Activated CD4-positive, alpha-beta memory T cell treated with anti-CD3 and anti-CD28 coated beads for 36 hours (primary cell): ENCODE data around the gene ADAM19. TPM values are rescaled to one million over a fixed set of nuclear protein-coding genes. Genes with fewer than 3 reads are reported as not detected.
"Not testable (repeated sequence)": the region's sequence is repeated elsewhere in the genome, so short reads cannot be mapped to it uniquely, and the experiment has no call there.

Experiments used
- CTCF ChIA-PET: fragments of 350-600 bp; sonication (Branson Sonifier 250); formaldehyde crosslinking; loops from one replicate; lab custom pipeline; 2021; ENCODE audit warnings: antibody characterized with exemption, inconsistent platforms; lab: Charles Lee
- POLR2A ChIA-PET: fragments of 350-600 bp; sonication (Branson Sonifier 250); formaldehyde crosslinking; loops from one replicate; lab custom pipeline; 2021; ENCODE audit warnings: antibody characterized with exemption; lab: Charles Lee
- DNase-seq: peaks from one replicate; pipeline ENCODE4 v3.0.0-alpha.2; 2020
- H3K27ac Mint-ChIP-seq: one replicate; pipeline ENCODE4 v1.8.0; 2021; ENCODE audit warnings: mixed read lengths
- H3K27me3 Mint-ChIP-seq: one replicate; pipeline ENCODE4 v1.8.0; 2021; ENCODE audit warnings: mixed read lengths
- H3K36me3 Mint-ChIP-seq: one replicate; pipeline ENCODE4 v1.8.0; 2021; ENCODE audit warnings: mixed read lengths
- H3K4me1 Mint-ChIP-seq: one replicate; pipeline ENCODE4 v1.8.0; 2021; ENCODE audit warnings: low read depth, mixed read lengths
- H3K4me3 Mint-ChIP-seq: one replicate; pipeline ENCODE4 v1.8.0; 2021; ENCODE audit warnings: mild to moderate bottlenecking, mixed read lengths
- H3K9me3 Mint-ChIP-seq: one replicate; pipeline ENCODE4 v1.8.0; 2021; ENCODE audit warnings: mixed read lengths
- intact Hi-C: fragments of 100-400 bp; cut with micrococcal nuclease; formaldehyde crosslinking; loops from one replicate; pipeline ENCODE4 v1.15.1; 2023
- total RNA-seq, 2 experiments: library from RNA; stranded (reverse); gene quantifications; one replicate each; pipeline ENCODE4 v1.2.3, GENCODE V29; 2021

The ADAM19 gene
- total RNA-seq, 2 experiments from 2014 or later: 107 to 111 TPM

GRCh38 chr5:157494178-157494832, 81.3 kb downstream of the ADAM19 start:
- POLR2A ChIA-PET: no interaction called here

GRCh38 chr5:157492886-157493285, 82.7 kb downstream of the ADAM19 start:
- no peaks in the 10 kb centered on the region for H3K9me3 Mint-ChIP-seq
- H3K27me3 Mint-ChIP-seq: no peaks in the 10 kb centered on the region
- peaks cover 54% of the 10 kb centered on the region for H3K36me3 Mint-ChIP-seq
- intact Hi-C loops: no loop called here
- no peak overlapping the region for H3K4me3 Mint-ChIP-seq
- H3K4me1 Mint-ChIP-seq: peaks cover 7% of the 10 kb centered on the region
- ChIA-PET POLR2A (no interaction called here), CTCF (interaction anchor here (1.0 to 1.2 kb wide), 2 partner anchors 16 to 226 kb away, joined by 3 to 4 read pairs; no protein-coding TSS in a partner anchor)
- DNase-seq: no peak
- H3K27ac Mint-ChIP-seq: peak overlapping the region; percentile 49

More at GRCh38 chr5:157494178-157494832, 81.3 kb downstream of the ADAM19 start:
- Mint-ChIP-seq H3K36me3 (peaks cover 47% of the 10 kb centered on the region), H3K27me3 (no peaks in the 10 kb centered on the region), H3K4me3 (no peak overlapping the region), H3K9me3 (no peaks in the 10 kb centered on the region), H3K4me1 (peaks cover 4% of the 10 kb centered on the region), H3K27ac (peak overlapping the region; percentile 18)
- DNase-seq: peak; percentile 26
- intact Hi-C loops: no loop called here
- CTCF ChIA-PET: no interaction called here

- DNase-seq: no peak
- Mint-ChIP-seq H3K36me3 (peaks cover 61% of the 10 kb centered on the region), H3K9me3 (no peaks in the 10 kb centered on the region), H3K4me3 (no peak overlapping the region), H3K27me3 (no peaks in the 10 kb centered on the region), H3K4me1 (peaks cover 19% of the 10 kb centered on the region), H3K27ac (no peak overlapping the region)
- POLR2A ChIA-PET: no interaction called here
- intact Hi-C loops: no loop called here
- CTCF ChIA-PET: no interaction called here
These were observed 84.0 kb downstream of the ADAM19 start for GRCh38 chr5:157491471-157491995.

- Mint-ChIP-seq H3K27ac (no peak overlapping the region), H3K27me3 (no peaks in the 10 kb centered on the region), H3K4me3 (no peak overlapping the region), H3K36me3 (peaks cover 72% of the 10 kb centered on the region), H3K9me3 (no peaks in the 10 kb centered on the region), H3K4me1 (peaks cover 21% of the 10 kb centered on the region)
- POLR2A ChIA-PET: no interaction called here
- intact Hi-C loops: no loop called here
- CTCF ChIA-PET: no interaction called here
- no peak for DNase-seq
These were observed 88.2 kb downstream of the ADAM19 start for GRCh38 chr5:157487358-157487757.

GRCh38 chr5:157486861-157487260, 88.7 kb downstream of the ADAM19 start:
- POLR2A ChIA-PET: no interaction called here
- Mint-ChIP-seq H3K36me3 (peaks cover 73% of the 10 kb centered on the region), H3K27me3 (no peaks in the 10 kb centered on the region), H3K27ac (no peak overlapping the region), H3K9me3 (no peaks in the 10 kb centered on the region), H3K4me1 (peaks cover 21% of the 10 kb centered on the region), H3K4me3 (no peak overlapping the region)
- no peak for DNase-seq
- CTCF ChIA-PET: interaction anchor here (1.8 to 3.5 kb wide), 2 partner anchors 15 to 232 kb away, joined by 5 to 25 read pairs; no protein-coding TSS in a partner anchor
- intact Hi-C loops: no loop called here

GRCh38 chr5:157486221-157486681, 89.3 kb downstream of the ADAM19 start:
- peaks cover 24% of the 10 kb centered on the region for H3K4me1 Mint-ChIP-seq
- no peak overlapping the region for H3K27ac Mint-ChIP-seq
- ChIA-PET POLR2A (interaction anchor here (0.8 kb wide), 1 partner anchor 13 kb away, joined by 4 read pairs; no protein-coding TSS in a partner anchor), CTCF (interaction anchor here (1.1 to 3.5 kb wide), 3 partner anchors 15 to 232 kb away, joined by 4 to 25 read pairs (median 5); no protein-coding TSS in a partner anchor)
- no peak overlapping the region for H3K4me3 Mint-ChIP-seq
- H3K36me3 Mint-ChIP-seq: peaks cover 72% of the 10 kb centered on the region
- no peak for DNase-seq
- no peaks in the 10 kb centered on the region for H3K27me3 Mint-ChIP-seq
- intact Hi-C loops: no loop called here
- H3K9me3 Mint-ChIP-seq: no peaks in the 10 kb centered on the region

GRCh38 chr5:157485811-157486210, 89.8 kb downstream of the ADAM19 start:
- CTCF ChIA-PET: interaction anchor here (1.1 to 3.5 kb wide), 3 partner anchors 14 to 233 kb away, joined by 4 to 25 read pairs (median 5); no protein-coding TSS in a partner anchor
- Mint-ChIP-seq H3K27me3 (no peaks in the 10 kb centered on the region), H3K4me3 (no peak overlapping the region), H3K4me1 (peaks cover 28% of the 10 kb centered on the region), H3K9me3 (no peaks in the 10 kb centered on the region), H3K27ac (no peak overlapping the region), H3K36me3 (peaks cover 70% of the 10 kb centered on the region)
- POLR2A ChIA-PET: interaction anchor here (0.8 kb wide), 1 partner anchor 12 kb away, joined by 4 read pairs; no protein-coding TSS in a partner anchor
- intact Hi-C loops: no loop called here
- no peak for DNase-seq

- DNase-seq: no peak
- Mint-ChIP-seq H3K36me3 (peaks cover 74% of the 10 kb centered on the region), H3K27me3 (no peaks in the 10 kb centered on the region), H3K27ac (no peak overlapping the region), H3K4me1 (peaks cover 32% of the 10 kb centered on the region), H3K4me3 (no peak overlapping the region), H3K9me3 (no peaks in the 10 kb centered on the region)
- CTCF ChIA-PET: interaction anchor here (0.7 to 3.5 kb wide), 6 partner anchors 14 to 233 kb away, joined by 3 to 25 read pairs (median 4); no protein-coding TSS in a partner anchor
- POLR2A ChIA-PET: interaction anchor here (0.8 kb wide), 1 partner anchor 12 kb away, joined by 4 read pairs; no protein-coding TSS in a partner anchor
- intact Hi-C loops: no loop called here
These were observed 90.2 kb downstream of the ADAM19 start for GRCh38 chr5:157485340-157485739.

GRCh38 chr5:157484768-157485167, 90.8 kb downstream of the ADAM19 start:
- Mint-ChIP-seq H3K4me1 (peaks cover 35% of the 10 kb centered on the region), H3K9me3 (no peaks in the 10 kb centered on the region), H3K4me3 (no peak overlapping the region), H3K36me3 (peaks cover 74% of the 10 kb centered on the region), H3K27ac (no peak overlapping the region), H3K27me3 (no peaks in the 10 kb centered on the region)
- DNase-seq: no peak
- POLR2A ChIA-PET: no interaction called here
- CTCF ChIA-PET: interaction anchor here (0.7 to 3.5 kb wide), 6 partner anchors 13 to 205 kb away, joined by 3 to 25 read pairs (median 3); no protein-coding TSS in a partner anchor
- intact Hi-C loops: no loop called here

GRCh38 chr5:157482702-157483101, 92.9 kb downstream of the ADAM19 start:
- CTCF ChIA-PET: interaction anchor here (0.6 kb wide), 2 partner anchors 57 to 725 kb away, joined by 3 read pairs; no protein-coding TSS in a partner anchor
- H3K36me3 Mint-ChIP-seq: peaks cover 74% of the 10 kb centered on the region
- not testable (repeated sequence) for H3K27me3 Mint-ChIP-seq

GRCh38 chr5:157481666-157482065, 93.9 kb downstream of the ADAM19 start:
- intact Hi-C loops: no loop called here
- H3K4me3 Mint-ChIP-seq: no peak overlapping the region
- H3K27ac Mint-ChIP-seq: no peak overlapping the region
- POLR2A ChIA-PET: no interaction called here
- no peak for DNase-seq
- no peaks in the 10 kb centered on the region for H3K27me3 Mint-ChIP-seq
- CTCF ChIA-PET: interaction anchor here (0.9 to 2.9 kb wide), 3 partner anchors 11 to 261 kb away, joined by 3 to 16 read pairs (median 12); no protein-coding TSS in a partner anchor
- H3K4me1 Mint-ChIP-seq: peaks cover 32% of the 10 kb centered on the region
- H3K36me3 Mint-ChIP-seq: peaks cover 70% of the 10 kb centered on the region
- no peaks in the 10 kb centered on the region for H3K9me3 Mint-ChIP-seq

More at GRCh38 chr5:157482702-157483101, 92.9 kb downstream of the ADAM19 start:
- intact Hi-C loops, POLR2A ChIA-PET, H3K4me3 Mint-ChIP-seq, H3K27ac Mint-ChIP-seq, H3K9me3 Mint-ChIP-seq, DNase-seq: not testable (repeated sequence)
- peaks cover 43% of the 10 kb centered on the region for H3K4me1 Mint-ChIP-seq

- H3K4me3 Mint-ChIP-seq: no peak overlapping the region
- ChIA-PET POLR2A (no interaction called here), CTCF (interaction anchor here (0.9 to 2.9 kb wide), 3 partner anchors 11 to 262 kb away, joined by 3 to 16 read pairs (median 12); no protein-coding TSS in a partner anchor)
- no peaks in the 10 kb centered on the region for H3K9me3 Mint-ChIP-seq
- peaks cover 67% of the 10 kb centered on the region for H3K36me3 Mint-ChIP-seq
- H3K27me3 Mint-ChIP-seq: no peaks in the 10 kb centered on the region
- DNase-seq: no peak
- peaks cover 29% of the 10 kb centered on the region for H3K4me1 Mint-ChIP-seq
- intact Hi-C loops: no loop called here
- peak overlapping the region; percentile 29 for H3K27ac Mint-ChIP-seq
These were observed 94.3 kb downstream of the ADAM19 start for GRCh38 chr5:157481265-157481664.
